GM12878 (cell line): ENCODE results near the gene S100A16. TPM values are rescaled to one million over a fixed set of nuclear protein-coding genes. Genes with fewer than 3 reads are reported as not detected.

ENCODE experiments used
- ATAC-seq: fragments of 200-7000 bp; cut with Tn5 transposase; 3 replicates; pipeline ENCODE4 v1.9.1; 2020; ENCODE audit warnings: mild to moderate bottlenecking, moderate library complexity
- BruUV-seq: library from RNA; stranded (reverse); fragments of 400-500 nt; replicated peaks from 2 replicates; lab custom pipeline; 2021; lab: Mats Ljungman, UMichigan
- CTCF ChIA-PET: fragments of 300-600 bp; sonication (Branson Sonifier 250); formaldehyde crosslinking; extraction: SDS; loops from one replicate; lab custom pipeline; 2021; ENCODE audit warnings: inconsistent platforms; lab: Yijun Ruan, JAX
- POLR2A ChIA-PET: fragments of 350-600 bp; formaldehyde crosslinking; extraction: SDS; loops from one replicate; lab custom pipeline; 2021; ENCODE audit warnings: inconsistent platforms; lab: Charles Lee
- RAD21 ChIA-PET: fragments of 300-600 bp; sonication (Branson Sonifier 250); formaldehyde crosslinking; loops from one replicate; lab custom pipeline; 2023; ENCODE audit warnings: antibody characterized with exemption; ENCODE audit not compliant: unreplicated experiment; lab: Charles Lee
- SMC1A ChIA-PET: fragments of 300-600 bp; sonication (Branson Sonifier 250); formaldehyde crosslinking; loops from one replicate; lab custom pipeline; 2023; ENCODE audit not compliant: unreplicated experiment, uncharacterized antibody; lab: Charles Lee
- DNase-seq: peaks from one replicate; pipeline ENCODE4 v3.0.0-alpha.2; 2011; ENCODE audit warnings: low read depth, low spot score
- FAIRE-seq: peaks from 3 replicates; lab custom pipeline; 2011; peaks lifted over from hg19 to GRCh38; lab: Jason Lieb, UNC
- H2AFZ ChIP-seq: 2 replicates; pipeline ENCODE4 v1.6.0; 2011; ENCODE audit warnings: low read depth, low read length, control low read depth; ENCODE audit not compliant: control insufficient read depth
- H3K27ac ChIP-seq: 2 replicates; pipeline ENCODE4 v1.5.1; 2011; ENCODE audit warnings: control low read depth; ENCODE audit not compliant: control insufficient read depth, insufficient read depth
- H3K27me3 ChIP-seq, 2 experiments: replicated peaks in 1 of 2; 2 replicates each; pipeline versions ENCODE4 v1.6.0 to v1.6.1; 2011; ENCODE audit warnings: low read length in 1 of 2; ENCODE audit not compliant: control insufficient read depth in 2 of 2, insufficient read depth in 2 of 2
- H3K36me3 ChIP-seq, 2 experiments: 2 replicates each; pipeline ENCODE4 v1.5.1; 2011; ENCODE audit warnings: low read length in 1 of 2; ENCODE audit not compliant: control insufficient read depth in 2 of 2, insufficient read depth in 2 of 2
- H3K4me1 ChIP-seq: 2 replicates; pipeline ENCODE4 v1.6.1; 2011; ENCODE audit warnings: mild to moderate bottlenecking, low read length, moderate library complexity, mixed read lengths; ENCODE audit not compliant: control insufficient read depth, insufficient read depth
- H3K4me2 ChIP-seq: 2 replicates; pipeline ENCODE4 v1.6.0; 2011; ENCODE audit warnings: control low read depth; ENCODE audit not compliant: control insufficient read depth, insufficient read depth
- H3K4me3 ChIP-seq: fragments of 200-600 bp; sonication (generic); 2 replicates; pipeline ENCODE4 v1.5.1; 2016
- H3K79me2 ChIP-seq: 2 replicates; pipeline ENCODE4 v1.6.0; 2011; ENCODE audit warnings: low read length; ENCODE audit not compliant: control insufficient read depth, insufficient read depth
- H3K9ac ChIP-seq: 2 replicates; pipeline ENCODE4 v1.8.0; 2011; ENCODE audit warnings: low read length, control low read depth, mixed read lengths; ENCODE audit not compliant: control insufficient read depth, insufficient read depth
- H3K9me3 ChIP-seq: replicated peaks from 3 replicates; pipeline ENCODE4 v1.5.1; 2011; ENCODE audit warnings: mild to moderate bottlenecking, low read length; ENCODE audit not compliant: control insufficient read depth, insufficient read depth
- H4K20me1 ChIP-seq: 2 replicates; pipeline ENCODE4 v1.6.0; 2011; ENCODE audit not compliant: control insufficient read depth, insufficient read depth
- CBX3 ChIP-seq: fragments of 200-600 bp; sonication (generic); IDR thresholded peaks from 2 replicates; pipeline ENCODE4 v1.6.1; 2016; ENCODE audit warnings: low read depth, borderline replicate concordance
- E2F8 ChIP-seq: fragments of 450-650 bp; IDR thresholded peaks from 2 replicates; pipeline ENCODE4 v1.6.1; 2018; ENCODE audit warnings: mild to moderate bottlenecking, low read depth, moderate library complexity; ENCODE audit not compliant: partially characterized antibody
- EGR1 ChIP-seq, 2 experiments: IDR thresholded peaks; 1 replicate in 1 of 2; 2 replicates in 1 of 2; pipeline ENCODE4 v1.6.1; 2011 to 2012; ENCODE audit warnings: low read depth in 2 of 2, low read length in 2 of 2, borderline replicate concordance in 1 of 2, mild to moderate bottlenecking in 1 of 2, moderate library complexity in 1 of 2
- HCFC1 ChIP-seq: fragments of 150-350 bp; IDR thresholded peaks from 2 replicates; pipeline ENCODE4 v1.6.1; 2014; ENCODE audit warnings: low read length
- LARP7 ChIP-seq: fragments of 450-650 bp; IDR thresholded peaks from 2 replicates; pipeline ENCODE4 v1.6.1; 2017; ENCODE audit warnings: mild to moderate bottlenecking
- NR2C2 ChIP-seq: IDR thresholded peaks from 2 replicates; pipeline ENCODE4 v1.6.1; 2011; ENCODE audit warnings: borderline replicate concordance, low read depth; ENCODE audit not compliant: control insufficient read depth, insufficient read length
- ZNF592 ChIP-seq: fragments of 450-650 bp; IDR thresholded peaks from 2 replicates; pipeline ENCODE4 v1.6.1; 2017; ENCODE audit warnings: mild to moderate bottlenecking, moderate library complexity
- WGBS: methylation state at CpG from one replicate; pipeline ENCODE4 v1.1.6; 2016; ENCODE audit warnings: low lambda C conversion rate; ENCODE audit not compliant: insufficient replicate concordance, insufficient coverage; ENCODE audit errors: missing lambda C conversion rate; 5-methylcytosine and 5-hydroxymethylcytosine counted together
- in situ Hi-C: fragments of 300-500 bp; cut with MboI; formaldehyde crosslinking; loops from 9 replicates; pipeline ENCODE4 v1.14.3; 2018; ENCODE audit warnings: mixed read lengths
- intact Hi-C: fragments of 100-400 bp; cut with micrococcal nuclease; formaldehyde crosslinking; loops from one replicate; pipeline ENCODE4 v1.14.2; 2022; ENCODE audit not compliant: unreplicated experiment
- polyA plus RNA-seq, 11 experiments: library from polyadenylated mRNA; depleted of rRNA in 4 of 11; unstranded in 6 of 11; stranded (reverse) in 5 of 11; fragments of >200 nt; fragmentation: Nextera tagmentation in 4 of 11; fragmentation: Illumina TruSeq in 1 of 11; extraction: Ambion mirVana in 4 of 11; extraction: Trizol in 1 of 11; gene quantifications; 1 replicate in 1 of 11; 2 replicates in 10 of 11; pipeline versions ENCODE4 v1.2.1 to v1.2.3, GENCODE V29; 2011 to 2016; ENCODE audit warnings: inconsistent platforms in 2 of 11, missing spikeins in 2 of 11, low read depth in 1 of 11
- total RNA-seq, 4 experiments: library from RNA; depleted of rRNA in 3 of 4; stranded (reverse); fragments of >200 nt in 3 of 4; fragmentation: Illumina TruSeq in 1 of 4; extraction: Trizol in 1 of 4; gene quantifications; 2 replicates each; pipeline versions ENCODE4 v1.2.1 to v1.2.3, GENCODE V29; 2013 to 2021

The S100A16 gene
- total and polyA plus RNA-seq, 10 of the 15 experiments (the other 5 are each of a cell fraction or from before 2014, with no cell fraction given), result 0.14 to 0.51 (median 0.25) TPM; not detected in 6

GRCh38 chr1:153623101-153623500 is 10.2 kb upstream of the S100A16 start (continued):
- TF ChIP-seq ZNF592 (no peak), E2F8 (no peak), LARP7 (no peak), CBX3 (no peak)

GRCh38 chr1:153619171-153619570 is 6.2 kb upstream of the S100A16 start:
- ChIA-PET SMC1A (interaction anchor here (0.8 to 5.0 kb wide), 7 partner anchors 9 to 109 kb away, joined by 3 to 36 read pairs (median 10); partner anchors contain the start of gene S100A1), RAD21 (interaction anchor here (2.9 to 6.2 kb wide), 2 partner anchors 8 to 48 kb away, joined by 13 to 60 read pairs; partner anchors contain the start of gene S100A13), POLR2A (interaction anchor here (1.6 kb wide), 1 partner anchor 15 kb away, joined by 4 read pairs; the partner anchor contains the start of gene CHTOP), CTCF (interaction anchor here (1.0 to 7.8 kb wide), 8 partner anchors 9 to 117 kb away, joined by 3 to 106 read pairs (median 9); partner anchors contain the start of genes CHTOP, S100A1, S100A13 and S100A6)
- Histone ChIP-seq H2AFZ (no peak overlapping the region), H3K9me3 (no peaks in the 10 kb centered on the region), H3K27me3 (no peaks in the 10 kb centered on the region), H3K79me2 (no peaks in the 10 kb centered on the region), H4K20me1 (no peaks in the 10 kb centered on the region), H3K4me2 (no peak overlapping the region), H3K27ac (no peak overlapping the region), H3K36me3 (no peaks in the 10 kb centered on the region), H3K9ac (no peak overlapping the region), H3K4me3 (no peak overlapping the region), H3K4me1 (peaks cover 20% of the 10 kb centered on the region)
- FAIRE-seq (no peak), ATAC-seq (no peak), DNase-seq (no peak)
- intact Hi-C loops, result no loop called here
- 96% methylated on average over 6 of the region's 6 CpGs for WGBS
- in situ Hi-C loops, result no loop called here
- BruUV-seq, result no TSS peak
- no peak for TF ChIP-seq EGR1 (IDR thresholded peaks at IDR 0.05; ENCODE audit: borderline replicate concordance in 1 of 2, low read depth in 2 of 2, low read length in 2 of 2)
- no peak for TF ChIP-seq NR2C2
- TF ChIP-seq HCFC1, result no peak
